ENCODE data around the gene RTL1.

The RTL1 gene

DNA sequence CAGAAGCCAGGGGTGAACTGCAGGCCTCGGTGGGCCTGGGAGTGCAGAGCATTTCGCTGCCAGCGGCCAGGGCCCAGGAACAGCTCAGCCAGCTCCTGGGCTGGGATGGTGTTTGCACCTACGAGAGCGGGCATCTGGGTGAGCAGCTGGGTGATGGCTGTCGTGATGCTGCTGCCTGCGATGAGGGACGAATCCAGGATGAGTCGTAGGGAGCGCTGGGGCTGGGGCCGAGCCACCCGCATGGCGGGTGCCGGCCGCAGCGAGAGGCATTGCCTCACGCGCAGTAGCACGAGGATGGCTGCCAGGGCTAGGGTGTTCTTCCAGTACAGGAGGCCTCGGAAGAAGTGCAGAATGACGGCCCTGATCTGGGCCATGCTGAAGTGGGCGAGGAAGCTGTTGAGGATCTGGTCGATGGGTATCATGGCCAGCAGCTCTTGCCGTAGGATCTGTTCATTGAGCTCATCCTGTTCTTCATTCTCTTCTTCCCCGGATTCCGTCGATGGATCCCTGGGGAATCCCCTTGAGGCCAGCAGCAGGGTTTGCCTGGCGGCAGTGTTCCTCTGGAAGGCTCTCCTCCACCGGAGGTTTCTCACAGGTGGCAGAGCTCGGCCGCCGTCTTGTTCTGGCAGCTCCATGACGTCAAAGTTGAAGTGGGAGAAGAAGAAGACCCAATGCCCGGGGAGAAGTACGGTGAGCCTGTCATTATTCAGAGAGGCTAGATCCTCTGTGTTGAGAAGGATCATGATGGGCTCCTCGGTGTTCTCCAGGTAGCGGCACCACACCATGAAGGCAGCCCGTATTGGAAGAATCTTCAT lies 22.1 kb downstream of the RTL1 start:
- no peak for DNase-seq

DNA sequence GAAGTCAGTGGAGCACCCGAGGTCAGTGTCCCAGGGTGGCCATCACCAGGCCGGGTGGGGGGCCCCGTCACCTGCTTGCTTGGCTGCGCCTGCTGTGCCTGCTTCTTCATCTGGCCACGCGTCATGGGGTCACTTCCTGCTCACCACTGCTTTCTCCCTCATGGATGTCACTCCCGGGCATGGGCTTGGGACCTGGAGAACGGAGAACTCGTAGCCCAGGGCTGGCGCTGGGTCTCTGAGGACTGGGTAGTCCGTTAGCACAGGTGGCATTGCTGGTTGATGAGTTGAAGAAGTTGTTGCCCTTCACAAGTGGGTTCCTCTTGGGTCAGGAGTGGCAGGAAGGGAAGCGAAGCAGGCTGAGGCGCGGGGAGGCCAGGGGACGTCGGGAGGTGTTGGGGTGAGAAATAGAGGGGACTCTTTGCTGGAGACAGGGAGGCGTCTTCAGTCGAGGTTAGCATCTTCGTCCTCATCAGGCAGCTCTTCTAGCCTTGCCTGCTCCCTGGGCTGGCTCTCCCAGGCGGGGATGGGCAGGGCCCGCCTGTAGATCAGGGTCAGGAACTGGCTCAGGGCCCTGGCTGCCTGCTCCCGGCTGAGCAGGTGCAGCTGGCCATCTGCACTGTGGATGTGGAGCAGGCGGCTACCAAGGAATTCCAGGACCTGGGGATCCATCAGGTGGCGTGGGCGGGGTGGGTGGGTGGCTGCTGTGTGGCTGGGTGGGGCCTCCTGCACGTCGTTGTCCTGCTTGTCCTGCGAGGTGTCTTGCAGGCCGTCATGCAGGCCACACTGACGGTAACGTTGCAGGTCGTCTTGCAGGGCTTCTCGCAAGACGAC lies 23.0 kb downstream of the RTL1 start:
- no peak for DNase-seq

DNA sequence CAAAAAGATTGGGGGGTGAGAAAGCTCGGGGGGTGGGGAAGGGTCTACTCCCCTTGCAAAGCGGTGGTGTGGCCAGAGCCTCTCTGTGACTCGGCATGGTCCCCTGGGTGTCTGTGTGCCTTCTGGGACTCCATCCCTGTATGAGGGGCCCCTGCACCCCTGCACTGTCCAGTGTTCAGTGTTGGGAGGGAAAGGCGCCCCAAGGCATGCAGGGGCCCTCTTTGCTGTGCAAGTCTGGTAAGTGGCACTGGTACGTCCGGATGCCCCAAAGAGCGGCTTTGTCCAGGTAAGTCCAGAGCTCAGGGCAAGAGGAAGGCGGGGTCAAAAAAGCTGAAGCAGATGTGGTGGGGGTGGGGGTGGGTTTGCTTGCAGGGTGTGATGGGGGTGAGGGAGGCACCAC lies 23.7 kb downstream of the RTL1 start:
- DNase-seq, result no peak

DNA sequence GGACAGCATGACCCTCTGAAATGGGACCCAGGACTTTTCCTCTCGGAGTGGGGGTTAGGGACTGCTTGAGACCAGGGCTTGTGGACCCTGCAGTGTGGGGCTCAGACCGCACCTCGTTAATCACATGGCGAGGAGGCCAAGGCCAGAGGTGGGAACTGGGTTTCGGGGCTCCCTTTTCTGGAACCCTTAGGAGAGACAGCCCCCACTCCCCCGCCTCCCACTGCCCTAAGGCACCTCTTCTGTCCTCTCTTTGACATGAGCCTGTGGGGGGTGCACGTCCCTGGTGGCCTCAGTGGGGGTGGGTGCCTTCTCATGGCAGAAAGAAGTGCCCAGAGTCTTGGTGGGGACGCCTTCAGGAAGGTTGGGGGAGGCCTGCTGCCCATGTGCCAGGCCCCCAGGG lies 24.3 kb downstream of the RTL1 start:
- DNase-seq, result no peak

DNA sequence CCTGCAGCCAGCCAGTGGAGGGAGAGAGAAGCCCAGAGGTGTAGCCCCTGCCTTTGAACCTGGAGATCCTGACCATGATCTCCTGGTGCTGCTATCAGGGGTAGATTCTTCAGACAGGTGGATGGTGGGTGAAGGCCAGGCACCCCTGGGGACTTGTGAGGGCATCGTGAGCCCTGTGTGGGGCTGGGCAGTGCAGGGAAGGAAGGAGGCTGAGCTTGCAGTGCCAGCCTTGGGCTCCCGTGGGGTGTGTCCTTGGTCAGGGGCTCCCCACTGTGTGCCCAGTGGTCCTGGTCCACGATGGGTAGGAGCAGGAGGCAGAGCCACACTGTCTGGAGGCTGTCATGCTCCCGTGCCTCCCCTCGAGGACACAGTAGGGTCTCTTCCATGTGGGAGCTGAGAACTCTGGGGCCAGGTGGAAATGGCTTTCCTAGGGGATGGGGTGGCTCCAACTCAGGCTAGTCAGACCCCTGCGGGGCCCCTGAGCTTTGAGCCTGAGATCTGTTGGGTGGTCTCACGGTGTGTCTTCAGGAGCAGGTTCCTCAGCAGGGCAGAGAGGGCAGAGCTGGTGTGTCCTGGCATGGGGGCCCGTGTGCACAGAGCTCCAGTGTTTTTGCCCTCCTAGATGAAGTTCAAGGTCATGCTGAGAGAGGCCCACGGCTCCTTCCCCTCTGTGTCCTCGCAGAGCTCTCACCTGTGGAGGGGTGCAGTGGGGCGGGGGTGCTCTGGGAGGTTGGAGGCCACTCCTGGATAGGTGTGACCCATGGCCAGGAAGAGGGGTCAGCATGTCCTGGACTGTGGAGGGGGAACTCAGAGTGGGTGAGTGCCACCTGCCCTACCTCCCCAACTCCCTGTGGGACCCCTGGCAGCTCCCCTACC lies 25.0 kb downstream of the RTL1 start:
- DNase-seq, result no peak

DNA sequence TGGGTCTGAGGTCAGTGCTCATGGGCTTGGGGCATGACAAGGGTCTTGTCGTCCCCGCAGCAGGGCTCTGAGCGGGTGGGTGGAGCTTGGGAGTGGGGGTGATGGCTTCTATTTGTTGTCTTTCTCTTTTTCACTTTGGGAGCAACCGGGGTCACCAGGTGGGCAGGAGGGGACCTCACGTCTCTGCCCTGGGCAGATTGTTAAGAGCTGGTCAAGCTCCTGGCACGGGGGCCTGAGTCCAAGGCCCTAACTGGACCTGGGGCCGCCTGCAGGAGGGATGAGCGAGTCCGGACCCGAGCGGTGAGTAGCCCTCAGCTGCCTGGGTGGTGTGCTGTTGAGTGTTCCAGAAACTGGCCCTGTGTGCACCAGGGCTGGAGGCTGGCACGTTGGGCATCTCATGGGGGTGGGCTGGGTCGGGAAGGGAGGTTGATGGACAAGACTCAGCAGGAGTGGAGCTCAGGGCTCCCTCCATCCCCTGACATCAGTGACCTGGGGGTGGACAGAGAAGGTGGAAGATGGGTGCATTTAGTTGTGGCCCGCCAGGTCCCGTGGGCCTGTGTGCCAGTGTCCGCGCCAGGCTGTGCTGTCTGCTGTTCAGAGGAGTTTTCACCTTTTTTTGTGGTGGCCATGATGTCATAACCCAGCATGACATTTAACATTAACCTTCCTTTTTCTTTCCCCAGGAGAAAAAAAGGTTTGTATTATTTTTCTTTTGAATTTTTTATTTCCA lies 27.5 kb downstream of the RTL1 start:
- DNase-seq, result no peak

DNA sequence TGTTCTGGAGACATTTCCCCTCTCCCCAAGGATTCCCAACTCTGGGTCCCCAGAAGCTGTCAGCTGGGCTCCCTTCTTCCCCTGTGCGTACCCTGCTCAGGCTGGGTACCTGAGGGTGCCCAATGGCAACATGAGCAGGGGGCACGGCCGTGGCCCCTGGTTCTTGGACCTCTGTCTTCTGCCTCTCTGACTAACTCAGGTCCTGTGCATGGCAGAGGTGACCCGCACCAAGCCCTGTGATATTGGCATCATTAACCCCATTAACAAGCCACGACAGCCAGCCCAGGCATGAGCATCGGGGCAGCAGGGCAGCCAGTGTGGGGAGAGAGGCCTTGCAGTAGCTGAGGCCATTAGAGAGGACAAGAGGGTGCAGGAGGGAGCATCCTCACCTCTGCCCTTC lies 28.4 kb downstream of the RTL1 start:
- no peak for DNase-seq

DNA sequence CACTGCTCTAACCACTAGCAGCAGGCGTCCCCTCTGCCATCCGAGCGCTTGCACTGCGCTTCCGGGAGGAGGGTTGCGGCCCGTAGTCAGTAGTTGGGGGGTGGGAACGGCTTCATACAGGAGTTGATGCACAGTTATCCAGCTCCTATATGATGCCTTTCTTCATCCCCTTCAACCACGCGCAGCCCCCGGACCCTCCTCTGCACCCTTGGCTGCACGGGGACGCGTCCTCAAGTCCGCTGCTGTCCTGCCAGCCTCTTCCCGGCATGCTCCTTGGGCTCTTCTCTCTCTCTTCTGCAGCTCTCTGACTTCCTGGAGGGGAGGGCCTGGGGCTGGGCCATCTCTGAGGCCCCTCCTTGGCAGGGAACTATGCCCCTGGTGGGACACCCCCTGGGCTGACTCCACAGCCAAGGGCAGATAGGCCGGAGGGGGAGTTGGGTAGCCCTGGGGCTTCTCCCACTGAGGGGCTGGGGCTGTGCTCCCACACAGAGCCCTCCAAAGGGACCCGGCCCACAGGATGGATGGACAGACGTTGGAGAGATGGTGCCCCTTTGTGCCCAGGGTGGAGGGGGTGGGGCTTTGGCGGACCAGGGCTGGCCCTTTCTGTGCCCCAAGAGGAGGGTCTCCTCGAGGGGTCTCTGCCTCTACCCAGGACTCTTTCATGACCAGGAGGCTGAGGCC lies 29.0 kb downstream of the RTL1 start:
- no peak for DNase-seq

DNA sequence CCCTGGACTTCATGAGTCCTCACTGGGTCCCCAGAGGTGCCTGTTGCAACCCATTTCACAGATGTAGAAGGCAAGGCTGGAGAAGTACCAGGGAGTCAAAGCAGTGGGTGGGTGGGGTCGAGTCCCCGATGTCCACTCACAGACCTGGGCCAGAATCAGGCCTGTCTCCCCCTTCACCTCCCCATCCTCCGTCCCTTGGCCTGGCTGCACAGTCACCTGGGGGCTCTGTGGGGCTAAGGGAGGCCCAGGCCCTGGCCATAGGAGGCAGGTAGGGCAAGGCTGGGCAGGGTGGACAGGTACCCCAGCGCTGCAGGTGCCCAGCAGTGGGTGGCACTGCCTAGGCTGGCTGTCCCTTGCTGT lies 29.5 kb downstream of the RTL1 start:
- DNase-seq, result no peak

DNA sequence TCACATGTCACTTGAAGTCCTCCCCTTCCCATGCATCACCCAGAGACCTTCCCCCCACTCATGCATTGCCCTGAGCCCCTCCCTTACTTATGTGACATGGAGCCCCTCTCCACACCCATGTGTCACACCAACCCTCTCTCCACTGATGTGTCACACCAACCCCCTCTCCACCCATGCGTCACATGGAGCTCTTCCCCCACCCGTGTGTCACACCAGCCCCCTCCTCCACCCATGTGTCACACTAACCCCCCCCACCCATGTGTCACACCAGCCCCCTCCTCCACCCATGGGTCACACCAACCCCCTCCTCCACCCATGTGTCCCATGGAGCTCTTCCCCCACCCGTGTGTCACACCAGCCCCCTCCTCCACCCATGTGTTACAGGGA lies 30.4 kb downstream of the RTL1 start:
- DNase-seq, result no peak

DNA sequence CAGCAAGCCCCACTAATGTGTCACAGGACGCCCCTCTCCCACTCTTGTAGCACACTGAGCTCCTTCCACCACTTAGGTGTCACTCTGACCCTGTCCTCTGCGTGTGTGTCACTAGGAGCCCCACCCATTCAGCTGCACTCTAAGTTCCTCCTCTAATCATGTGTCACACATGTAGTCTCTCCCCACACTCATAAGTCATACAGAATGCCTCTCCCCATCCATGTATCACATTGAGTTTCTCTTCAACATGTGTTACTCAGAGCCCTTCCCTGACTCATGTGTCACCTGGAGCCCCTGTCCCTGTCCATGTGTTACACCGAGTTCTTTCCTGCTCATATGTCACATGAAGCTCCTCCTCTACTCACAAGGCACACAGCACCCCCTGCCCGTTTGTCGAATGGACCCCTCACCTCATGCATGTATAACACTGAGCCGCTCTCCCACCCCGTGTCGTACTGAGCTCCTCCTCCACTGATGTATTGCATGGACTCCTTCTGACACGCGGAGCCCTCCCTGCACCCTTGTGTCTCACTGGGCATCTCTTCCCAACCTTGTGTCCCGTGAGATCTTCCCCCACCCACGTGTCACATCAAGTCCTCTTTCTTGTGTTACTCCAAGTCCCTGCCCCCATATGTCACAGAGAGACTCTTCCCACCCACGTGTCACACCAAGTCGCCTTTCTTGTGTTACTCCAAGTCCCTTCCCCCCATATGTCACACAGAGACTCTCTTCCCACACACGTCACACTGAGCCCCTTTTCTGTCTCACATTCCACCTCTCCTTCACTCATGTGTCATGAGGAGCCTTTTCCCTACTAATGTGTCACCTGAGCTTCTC lies 31.0 kb downstream of the RTL1 start:
- DNase-seq, result no peak

DNA sequence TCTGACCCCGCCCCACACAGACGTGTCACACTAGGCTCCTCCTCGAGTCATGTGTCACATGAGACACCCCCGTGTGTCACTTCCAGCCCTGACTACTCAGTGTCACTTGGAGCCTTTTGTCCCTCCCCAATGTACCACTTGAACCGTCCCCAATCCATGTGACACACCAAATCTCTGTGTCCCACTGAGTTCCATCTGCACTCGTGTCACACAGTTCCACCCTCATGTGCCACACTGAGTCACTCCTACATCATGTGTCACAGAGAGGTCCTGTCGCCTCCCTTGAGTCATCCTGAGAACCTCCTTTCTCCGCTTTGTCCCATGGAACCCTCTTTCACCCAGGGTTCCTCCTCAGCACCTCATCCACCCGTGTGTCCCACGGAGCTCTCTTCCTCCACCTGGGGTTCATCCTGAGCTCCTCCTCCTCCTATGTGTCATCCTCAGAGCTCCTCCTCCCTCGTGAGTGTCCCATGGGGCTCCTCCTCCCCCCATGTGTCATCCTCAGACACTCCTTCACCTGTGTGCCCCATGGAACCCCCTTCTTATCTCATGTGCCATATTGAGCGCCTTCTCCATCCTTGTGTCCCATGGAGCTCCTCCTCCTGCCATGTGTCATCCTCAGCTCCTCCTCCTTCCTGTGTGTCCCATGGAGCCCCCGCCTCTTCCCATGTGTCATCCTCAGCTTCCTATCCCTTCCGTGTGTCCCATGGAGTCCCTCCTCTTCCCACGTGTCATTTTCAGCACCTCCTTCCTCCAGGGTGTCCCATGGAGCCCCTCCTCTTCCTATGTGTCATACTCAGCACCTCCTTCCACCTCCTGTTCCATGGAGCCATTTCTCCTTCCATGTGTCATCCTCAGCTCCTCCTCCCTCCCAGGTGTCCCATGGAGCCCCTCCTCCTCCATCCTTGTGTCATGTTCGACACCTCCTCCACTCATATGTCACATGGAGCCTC lies 32.0 kb downstream of the RTL1 start:
- no peak for DNase-seq

DNA sequence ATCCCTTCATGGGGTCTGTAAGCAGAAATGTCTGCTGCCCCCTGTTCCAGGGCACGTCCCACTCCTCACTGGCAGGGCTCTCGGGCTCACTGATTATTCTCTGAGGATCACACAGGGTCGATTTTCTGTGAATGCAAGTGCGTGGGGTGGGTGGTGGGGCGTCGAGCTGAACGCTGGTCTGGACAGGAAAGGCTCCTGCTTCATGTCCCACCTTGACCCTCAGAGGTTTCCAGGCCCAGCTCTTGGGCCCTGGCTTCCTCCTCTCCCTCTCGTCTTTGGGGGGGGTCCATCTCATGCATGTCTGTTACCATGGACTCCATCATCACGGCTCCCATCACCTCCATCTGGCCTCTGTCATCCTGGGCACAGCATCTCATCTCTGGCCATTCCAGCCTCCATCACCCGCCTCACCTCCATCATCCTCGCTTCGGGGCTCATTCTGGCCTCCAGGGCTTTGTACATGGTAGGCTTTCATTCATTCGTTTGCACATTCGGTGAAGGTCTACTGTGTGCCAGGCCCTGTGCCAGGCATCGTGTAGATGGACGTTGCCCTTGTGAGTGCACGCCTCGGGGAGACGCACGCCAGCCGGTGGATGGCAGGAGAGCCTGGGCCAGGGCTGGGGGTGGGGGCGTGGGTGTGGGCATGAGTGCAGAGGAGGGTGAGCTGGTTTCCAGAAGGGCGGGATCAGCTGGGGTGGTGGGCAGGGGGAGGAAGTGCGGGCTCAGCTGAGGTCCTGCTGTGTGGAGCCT lies 34.7 kb downstream of the RTL1 start:
- DNase-seq, result no peak

DNA sequence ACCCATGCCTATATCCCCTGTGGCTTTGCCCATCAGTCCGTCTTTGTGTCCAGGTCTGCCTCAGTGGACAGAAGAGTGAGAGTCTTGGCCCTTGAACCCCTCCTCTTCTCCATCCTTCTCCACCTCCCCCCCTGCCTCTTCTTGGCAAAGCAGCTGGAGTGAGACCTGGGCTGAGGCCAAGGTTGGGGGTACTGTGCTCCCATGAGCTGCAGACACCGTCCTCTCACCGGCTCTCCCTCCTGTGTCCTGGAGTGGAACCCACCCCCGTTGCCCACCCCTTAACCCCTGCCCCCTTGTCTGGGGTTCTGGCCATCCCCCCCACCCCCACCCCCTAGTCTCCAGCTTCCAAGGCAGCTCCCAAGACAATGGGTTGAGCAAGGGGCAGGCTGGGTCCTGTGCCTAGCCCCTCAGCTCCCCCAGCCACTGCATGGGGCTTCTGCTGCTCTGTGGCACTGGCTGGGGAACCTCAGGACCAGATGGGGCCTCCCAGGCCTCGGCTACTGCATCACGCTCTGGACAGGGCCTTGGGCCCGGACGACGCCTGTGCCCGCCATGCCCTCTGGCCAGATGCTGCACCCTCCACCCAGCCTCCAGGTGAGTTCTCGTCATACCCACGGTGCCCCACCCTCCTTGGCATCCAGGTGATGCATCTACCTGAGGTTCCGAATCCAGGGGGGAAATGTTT lies 35.7 kb downstream of the RTL1 start:
- DNase-seq, result no peak

DNA sequence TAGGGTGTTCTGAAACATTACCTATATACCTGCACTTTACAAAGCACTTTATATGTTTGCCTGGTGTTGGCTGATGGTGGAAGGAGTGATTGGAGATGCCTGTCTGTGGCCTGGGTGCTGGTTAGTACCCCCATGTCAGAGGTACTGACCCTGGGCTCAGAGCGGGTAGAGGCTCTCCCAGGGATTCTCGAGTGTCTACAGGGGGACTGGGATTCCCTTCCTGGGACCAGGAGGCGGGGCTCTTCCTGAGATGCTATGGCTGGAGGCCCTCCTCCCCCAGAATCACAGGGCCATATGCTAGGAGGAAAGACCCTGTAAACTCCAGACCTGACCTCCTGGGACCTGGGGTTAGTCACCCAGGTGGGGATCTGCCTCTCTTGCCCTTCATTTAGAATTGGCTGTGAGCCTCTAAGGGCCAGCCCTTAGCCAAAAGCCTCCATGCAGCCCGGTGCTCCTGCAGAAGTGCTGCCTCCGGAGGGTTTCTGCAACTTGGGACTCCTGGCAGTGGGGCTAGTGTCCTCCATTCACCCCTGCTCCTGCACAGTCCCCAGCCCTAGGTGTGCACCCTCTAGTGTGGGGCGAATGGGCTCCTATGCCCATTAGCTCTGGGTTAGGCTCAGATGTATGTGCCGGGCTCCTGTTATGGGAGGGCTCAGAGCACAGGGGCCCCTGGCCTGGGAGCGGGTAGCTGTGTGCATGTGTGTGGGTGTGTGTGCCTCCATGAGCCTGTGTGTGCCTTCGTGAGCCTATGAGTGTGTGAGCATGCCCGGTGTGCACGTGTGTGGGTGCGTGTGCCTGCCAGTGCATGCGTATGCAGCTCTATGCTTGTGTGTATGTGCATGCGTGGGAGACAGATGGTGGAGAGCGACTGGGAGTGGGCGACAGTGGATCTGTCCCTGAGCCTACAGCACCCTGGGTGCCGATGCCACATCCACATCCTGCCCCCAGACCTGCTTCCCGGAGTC lies 36.6 kb downstream of the RTL1 start:
- no peak for DNase-seq

DNA sequence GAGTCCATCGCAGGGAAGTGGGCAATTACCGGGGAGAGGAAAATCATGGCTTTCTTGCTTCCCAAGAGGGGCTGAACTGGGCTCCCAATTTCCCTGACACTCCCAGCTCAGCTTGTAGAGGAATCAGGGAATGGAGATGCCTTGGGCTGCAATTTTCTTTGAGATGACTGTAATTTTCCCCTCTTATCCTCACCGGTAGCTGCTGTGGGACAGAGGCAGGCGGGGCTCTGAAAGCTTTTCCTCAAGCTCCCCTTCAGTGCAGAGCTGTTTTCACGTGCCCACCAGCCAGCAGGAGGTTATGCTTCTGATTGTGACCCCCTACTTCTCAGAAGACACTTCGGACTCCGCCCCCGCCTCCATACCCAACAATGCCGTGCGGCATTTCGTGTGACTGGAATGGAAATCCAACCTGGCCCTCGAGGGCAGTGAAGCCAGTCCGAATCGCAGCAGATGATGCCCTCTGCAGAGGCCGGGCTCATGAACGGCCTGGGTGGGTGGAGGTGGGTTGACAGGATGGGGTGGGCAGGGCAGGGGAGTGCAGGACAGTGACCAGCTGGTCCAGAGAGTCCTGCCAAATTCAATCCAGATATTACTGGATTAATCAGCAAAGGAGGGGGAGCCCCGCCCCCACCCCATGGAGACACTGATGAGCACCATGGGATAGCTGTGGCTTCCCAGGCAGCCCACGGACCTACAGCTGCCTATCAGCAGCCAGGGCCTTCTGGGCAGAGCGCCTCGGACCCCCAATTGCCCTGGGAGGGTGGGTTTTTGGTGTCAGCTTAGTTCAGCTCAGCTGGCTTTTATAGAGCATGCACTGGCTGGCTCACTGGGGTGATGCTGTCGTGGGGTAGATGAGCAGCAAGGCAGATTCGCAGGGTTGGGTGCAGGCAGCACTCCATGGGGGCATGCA lies 37.6 kb downstream of the RTL1 start:
- no peak for DNase-seq

Data from NCI-H774 (cell line).